HUES6 (cell line): ENCODE measurements around the gene MPV17L2.

ENCODE experiments used
- H3K27ac ChIP-seq: 2 replicates; pipeline ENCODE4 v1.7.0; 2013; ENCODE audit warnings: low read depth, mild to moderate bottlenecking, low read length, inconsistent platforms
- H3K27me3 ChIP-seq: 2 replicates; pipeline ENCODE4 v1.6.1; 2013; ENCODE audit warnings: low read length; ENCODE audit not compliant: control insufficient read depth, insufficient read depth
- H3K36me3 ChIP-seq: 2 replicates; pipeline ENCODE4 v1.6.1; 2013; ENCODE audit warnings: low read length; ENCODE audit not compliant: control insufficient read depth, insufficient read depth
- H3K4me1 ChIP-seq: 2 replicates; pipeline ENCODE4 v1.6.1; 2013; ENCODE audit warnings: low read length; ENCODE audit not compliant: control insufficient read depth, insufficient read depth
- H3K4me3 ChIP-seq: 2 replicates; pipeline ENCODE4 v1.5.1; 2013; ENCODE audit warnings: low read depth, low read length
- H3K9ac ChIP-seq: one replicate; pipeline ENCODE4 v1.6.1; 2013; ENCODE audit warnings: mild to moderate bottlenecking, low read length
- H3K9me3 ChIP-seq: 2 replicates; pipeline ENCODE4 v1.6.1; 2013; ENCODE audit warnings: low read depth, low read length; ENCODE audit not compliant: control insufficient read depth, insufficient read depth

MPV17L2 gene

GRCh38 chr19:18192673-18193387 is at the start of gene MPV17L2:
TSS of gene MPV17L2 (plus strand) at chr19:18193218. CDS start at chr19:18193282, 64 bp downstream.
- no peaks in the 10 kb centered on the region for H3K27me3 ChIP-seq
- H3K36me3 ChIP-seq, result peaks cover 20% of the 10 kb centered on the region
- no peak within 1 kb of the TSS; the same call in 1 of the 2 replicates for H3K27ac ChIP-seq
- peak within 1 kb of the TSS; percentile 74 for H3K9ac ChIP-seq
- peaks cover 17% of the 10 kb centered on the region for H3K4me1 ChIP-seq
- no peaks in the 10 kb centered on the region for H3K9me3 ChIP-seq
- H3K4me3 ChIP-seq, result peak within 1 kb of the TSS; percentile 88

- no peak overlapping the region for H3K9ac ChIP-seq
- no peak overlapping the region for H3K4me3 ChIP-seq
- H3K36me3 ChIP-seq, result peaks cover 48% of the 10 kb centered on the region
- H3K9me3 ChIP-seq, result no peaks in the 10 kb centered on the region
- H3K4me1 ChIP-seq, result no peaks in the 10 kb centered on the region
- H3K27me3 ChIP-seq, result no peaks in the 10 kb centered on the region
- no peak overlapping the region for H3K27ac ChIP-seq
Observed at GRCh38 chr19:18143902-18144301, 49.1 kb upstream of the MPV17L2 start.

- Histone ChIP-seq H3K27ac (no peak overlapping the region), H3K27me3 (no peaks in the 10 kb centered on the region), H3K9me3 (no peaks in the 10 kb centered on the region), H3K4me3 (no peak overlapping the region), H3K9ac (no peak overlapping the region), H3K36me3 (peaks cover 46% of the 10 kb centered on the region), H3K4me1 (no peaks in the 10 kb centered on the region)
Observed at GRCh38 chr19:18144361-18144760, 48.7 kb upstream of the MPV17L2 start.

GRCh38 chr19:18144906-18145305 is 48.1 kb upstream of the MPV17L2 start:
- H3K9me3 ChIP-seq, result no peaks in the 10 kb centered on the region
- H3K9ac ChIP-seq, result no peak overlapping the region
- no peak overlapping the region for H3K27ac ChIP-seq
- no peaks in the 10 kb centered on the region for H3K4me1 ChIP-seq
- no peak overlapping the region for H3K4me3 ChIP-seq
- no peaks in the 10 kb centered on the region for H3K27me3 ChIP-seq
- H3K36me3 ChIP-seq, result peaks cover 46% of the 10 kb centered on the region

GRCh38 chr19:18145391-18145999 is 47.5 kb upstream of the MPV17L2 start:
- H3K36me3 ChIP-seq, result peaks cover 42% of the 10 kb centered on the region
- no peak overlapping the region for H3K27ac ChIP-seq
- H3K9me3 ChIP-seq, result no peaks in the 10 kb centered on the region
- no peaks in the 10 kb centered on the region for H3K4me1 ChIP-seq
- H3K27me3 ChIP-seq, result no peaks in the 10 kb centered on the region
- no peak overlapping the region for H3K4me3 ChIP-seq
- H3K9ac ChIP-seq, result no peak overlapping the region

- Histone ChIP-seq H3K27ac (no peak overlapping the region), H3K27me3 (no peaks in the 10 kb centered on the region), H3K9me3 (no peaks in the 10 kb centered on the region), H3K9ac (no peak overlapping the region), H3K4me1 (peaks cover 7% of the 10 kb centered on the region; the same call in 1 of the 2 replicates), H3K4me3 (no peak overlapping the region), H3K36me3 (peaks cover 35% of the 10 kb centered on the region)
Observed at GRCh38 chr19:18147396-18147795, 45.6 kb upstream of the MPV17L2 start.

GRCh38 chr19:18149596-18149975 is 43.4 kb upstream of the MPV17L2 start:
- H3K9ac ChIP-seq, result no peak overlapping the region
- no peaks in the 10 kb centered on the region for H3K9me3 ChIP-seq
- no peak overlapping the region for H3K4me3 ChIP-seq
- H3K4me1 ChIP-seq, result peaks cover 12% of the 10 kb centered on the region
- H3K36me3 ChIP-seq, result peaks cover 21% of the 10 kb centered on the region
- H3K27me3 ChIP-seq, result no peaks in the 10 kb centered on the region
- no peak overlapping the region for H3K27ac ChIP-seq

GRCh38 chr19:18150776-18151624 is 42.0 kb upstream of the MPV17L2 start:
- no peaks in the 10 kb centered on the region for H3K9me3 ChIP-seq
- H3K27me3 ChIP-seq, result no peaks in the 10 kb centered on the region
- H3K36me3 ChIP-seq, result peaks cover 14% of the 10 kb centered on the region
- peaks cover 12% of the 10 kb centered on the region for H3K4me1 ChIP-seq
- no peak overlapping the region for H3K27ac ChIP-seq
- no peak overlapping the region for H3K9ac ChIP-seq
- no peak overlapping the region for H3K4me3 ChIP-seq

- no peaks in the 10 kb centered on the region for H3K9me3 ChIP-seq
- H3K9ac ChIP-seq, result peak overlapping the region; percentile 93
- H3K4me3 ChIP-seq, result peak overlapping the region; percentile 78
- peaks cover 14% of the 10 kb centered on the region for H3K36me3 ChIP-seq
- peaks cover 15% of the 10 kb centered on the region for H3K4me1 ChIP-seq
- peak overlapping the region; percentile 78; the same call in 1 of the 2 replicates for H3K27ac ChIP-seq
- H3K27me3 ChIP-seq, result no peaks in the 10 kb centered on the region
Observed at GRCh38 chr19:18152442-18152816, 40.6 kb upstream of the MPV17L2 start.

- peaks cover 19% of the 10 kb centered on the region for H3K4me1 ChIP-seq
- peak within 1 kb of the TSS; percentile 86 for H3K4me3 ChIP-seq
- no peaks in the 10 kb centered on the region for H3K27me3 ChIP-seq
- peaks cover 12% of the 10 kb centered on the region for H3K36me3 ChIP-seq
- H3K9me3 ChIP-seq, result no peaks in the 10 kb centered on the region
- peak within 1 kb of the TSS; percentile 93 for H3K9ac ChIP-seq
- H3K27ac ChIP-seq, result peak within 1 kb of the TSS; percentile 78
Observed at GRCh38 chr19:18152817-18153555, 40.0 kb upstream of the MPV17L2 start, which contains the start of gene PIK3R2. TSS of gene PIK3R2 (plus strand) at chr19:18153163. CDS start at chr19:18155880, 2,717 bp downstream.
